ENCODE data around the gene PTTG1IP.

PTTG1IP gene

GRCh38 chr21:44817914-44818639 is 55.4 kb downstream of the PTTG1IP start, which contains the start of gene SUMO3:
Gene SUMO3, minus strand, starts transcription at chr21:44818062. Its CDS starts 94 bp downstream, at chr21:44817968.
- peak; percentile 77 for DNase-seq

- peak; percentile 90 for DNase-seq
These were observed 56.0 kb downstream of the PTTG1IP start for GRCh38 chr21:44817506-44817880.

GRCh38 chr21:44816761-44817505 is 56.6 kb downstream of the PTTG1IP start:
- no peak for DNase-seq

DNA sequence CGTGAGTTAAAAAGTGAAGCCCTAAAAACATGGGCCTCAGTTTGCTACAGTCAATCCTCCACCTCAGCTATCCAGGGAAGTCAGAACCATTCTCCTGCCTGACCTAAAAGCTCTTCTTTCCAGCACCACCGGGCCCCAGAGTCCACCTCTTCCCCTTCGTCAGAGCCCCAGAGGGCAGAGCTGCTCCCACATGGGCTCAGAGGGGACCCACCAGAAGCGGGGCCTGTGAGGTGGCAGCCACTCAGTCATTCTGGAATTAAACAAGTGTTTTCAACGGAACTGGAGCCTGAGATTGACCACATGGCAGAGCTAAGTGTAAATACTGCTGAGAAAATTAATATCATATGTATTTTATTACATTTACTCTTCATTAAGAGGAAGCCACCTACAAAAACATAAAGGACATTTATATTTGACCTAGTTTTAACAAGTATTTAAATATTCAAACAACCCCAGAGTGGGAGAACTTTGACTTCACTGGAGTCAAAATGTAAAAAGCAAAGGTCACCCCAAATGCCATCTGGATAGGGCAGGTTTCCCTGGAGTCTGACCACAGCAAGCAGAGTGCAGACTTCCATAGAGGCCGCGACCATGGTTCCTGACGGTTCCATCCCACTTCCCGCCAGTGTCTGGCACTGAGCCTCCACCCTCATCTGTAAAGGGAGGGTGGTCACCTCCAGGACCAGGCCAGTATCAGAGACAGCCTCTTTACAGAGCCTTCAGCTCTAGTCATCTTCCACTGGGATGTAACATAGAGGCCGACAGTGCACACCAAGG is 57.5 kb downstream of the PTTG1IP start:
- no peak for DNase-seq

DNA sequence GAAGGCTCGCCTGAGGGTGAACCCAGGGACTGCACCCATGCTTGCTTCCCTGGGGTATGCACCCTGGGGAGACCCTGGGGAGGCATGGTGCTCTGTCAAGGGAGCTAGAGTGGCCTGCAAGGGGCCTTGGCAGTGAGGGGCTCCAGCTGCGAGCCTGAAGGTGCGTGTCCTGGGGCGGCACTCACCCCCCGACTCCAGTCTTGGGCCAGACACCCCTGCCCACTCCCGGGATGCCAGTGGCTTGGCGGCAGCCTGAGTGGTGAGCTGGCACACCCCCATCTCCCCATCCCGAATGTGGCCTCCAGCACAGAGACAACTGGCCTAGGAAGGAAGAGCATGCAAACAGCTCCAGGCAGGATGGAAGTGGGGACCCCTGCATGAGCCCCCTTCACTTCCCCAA is 58.3 kb downstream of the PTTG1IP start:
- DNase-seq: no peak

GRCh38 chr21:44814498-44815023 is 58.9 kb downstream of the PTTG1IP start:
- DNase-seq: no peak

- no peak for DNase-seq
These were observed 59.8 kb downstream of the PTTG1IP start for GRCh38 chr21:44813727-44814126.

- no peak for DNase-seq
These were observed 60.3 kb downstream of the PTTG1IP start for GRCh38 chr21:44813149-44813548.

GRCh38 chr21:44812640-44813039 is 60.9 kb downstream of the PTTG1IP start:
- no peak for DNase-seq

DNA sequence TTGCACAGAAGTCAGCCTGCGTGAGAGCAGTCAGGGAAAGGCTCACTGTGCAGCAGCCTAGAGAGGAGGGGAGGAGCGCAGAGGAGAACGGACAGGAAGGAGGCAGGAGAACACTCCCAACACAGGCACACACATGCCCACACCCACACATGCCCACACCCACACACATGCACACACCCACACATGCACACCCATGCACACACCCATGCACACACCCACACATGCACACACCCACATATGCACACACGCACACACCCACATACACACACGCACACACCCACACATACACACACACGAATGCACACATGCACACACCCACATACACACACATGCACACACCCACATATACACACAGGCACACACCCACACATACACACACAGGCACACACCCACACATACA is 62.7 kb downstream of the PTTG1IP start:
- no peak for DNase-seq

- DNase-seq: no peak
These were observed 67.6 kb downstream of the PTTG1IP start for GRCh38 chr21:44805859-44806258.

DNA sequence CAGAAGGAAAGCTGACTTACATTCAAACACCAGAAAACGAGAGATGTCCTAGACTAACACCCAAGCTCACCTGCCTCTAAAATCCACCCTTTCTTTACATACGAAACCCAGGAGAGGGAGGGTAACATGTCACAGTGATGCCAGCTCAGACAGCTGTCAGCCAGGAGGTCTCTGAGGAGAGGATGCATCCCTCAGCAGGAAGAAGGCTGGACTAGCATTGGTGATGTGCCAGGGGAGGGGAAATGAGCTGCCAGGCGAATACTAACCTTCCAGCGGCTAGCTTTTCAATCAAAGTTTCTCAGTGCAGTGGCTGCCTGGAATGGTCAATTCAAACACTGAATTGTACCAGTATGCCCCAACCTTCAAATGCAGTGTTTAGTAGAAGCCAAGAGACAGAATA is 68.3 kb downstream of the PTTG1IP start:
- DNase-seq: no peak

- no peak for DNase-seq
These were observed 68.7 kb downstream of the PTTG1IP start for GRCh38 chr21:44804762-44805161.

GRCh38 chr21:44803651-44804050 is 69.8 kb downstream of the PTTG1IP start:
- no peak for DNase-seq

- DNase-seq: no peak
These were observed 70.9 kb downstream of the PTTG1IP start for GRCh38 chr21:44802396-44803153.

GRCh38 chr21:44801468-44802395 is 71.8 kb downstream of the PTTG1IP start, which contains the start of gene UBE2G2:
Gene UBE2G2, minus strand, starts transcription at chr21:44801820. Its CDS starts 72 bp downstream, at chr21:44801748.
- peak; percentile 80 for DNase-seq

DNA sequence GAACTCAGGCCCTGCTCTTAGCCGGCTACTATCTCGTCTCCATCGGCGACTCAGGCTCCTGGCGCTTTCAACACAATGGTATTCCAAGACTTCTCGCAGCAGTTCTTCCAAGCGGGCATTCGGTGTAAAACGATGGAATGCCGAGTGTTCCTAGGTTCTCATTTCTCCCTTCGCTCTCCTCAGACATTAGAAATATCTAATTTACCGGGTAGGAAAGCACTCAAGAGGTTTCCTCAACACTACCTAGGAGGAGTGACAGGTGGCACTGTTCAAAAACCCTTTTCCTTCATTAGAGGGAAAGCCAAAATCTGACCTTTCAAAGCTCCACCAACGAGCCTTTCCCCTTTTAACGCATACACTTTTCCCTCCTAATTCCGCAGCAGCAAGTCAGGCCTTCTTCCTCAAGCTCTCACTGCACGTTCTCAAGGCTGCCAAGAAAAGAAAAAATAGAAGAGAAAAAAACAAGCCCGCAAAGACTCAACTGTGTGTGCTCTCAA is 72.5 kb downstream of the PTTG1IP start:
- DNase-seq: no peak

GRCh38 chr21:44800103-44800502 is 73.4 kb downstream of the PTTG1IP start:
- no peak for DNase-seq

GRCh38 chr21:44799646-44800045 is 73.8 kb downstream of the PTTG1IP start:
- no peak for DNase-seq

Measured in activated T-cell treated with anti-CD3 and anti-CD28 coated beads for 4 hours (primary cell).